Esophagus (tissue), 2 donors: ENCODE measurements around the gene MRFAP1. TPM values are rescaled to one million over a fixed set of nuclear protein-coding genes. Genes with fewer than 3 reads are reported as not detected.

ENCODE experiments used
- H3K27ac ChIP-seq, 2 donors: one replicate each; pipeline ENCODE4 v1.5.1; 2013; ENCODE audit warnings: low read depth in 2 of 2, mild to moderate bottlenecking in 2 of 2, inconsistent platforms in 1 of 2, low read length in 1 of 2, moderate library complexity in 1 of 2
- H3K27me3 ChIP-seq, 2 donors: one replicate each; pipeline ENCODE4 v1.6.1; 2013; ENCODE audit warnings: low read length in 2 of 2, control low read depth in 1 of 2, mild to moderate bottlenecking in 1 of 2; ENCODE audit not compliant: insufficient read depth in 2 of 2, control insufficient read depth in 1 of 2
- H3K36me3 ChIP-seq, 2 donors: one replicate each; pipeline ENCODE4 v1.6.1; 2013; ENCODE audit warnings: low read length in 1 of 2; ENCODE audit not compliant: control insufficient read depth in 2 of 2, insufficient read depth in 2 of 2
- H3K4me1 ChIP-seq, 2 donors: one replicate each; pipeline ENCODE4 v1.6.1; 2013; ENCODE audit warnings: low read length in 1 of 2; ENCODE audit not compliant: control insufficient read depth in 2 of 2, insufficient read depth in 2 of 2
- H3K4me3 ChIP-seq, 2 donors: one replicate each; pipeline ENCODE4 v1.5.1; 2013; ENCODE audit warnings: low read length in 2 of 2, mild to moderate bottlenecking in 2 of 2, low read depth in 1 of 2, moderate library complexity in 1 of 2
- H3K9me3 ChIP-seq, 2 donors: one replicate each; pipeline ENCODE4 v1.6.1; 2013; ENCODE audit warnings: mild to moderate bottlenecking in 2 of 2, low read depth in 1 of 2, low read length in 1 of 2, moderate library complexity in 1 of 2; ENCODE audit not compliant: control insufficient read depth in 2 of 2, insufficient read depth in 1 of 2
- WGBS, 2 donors: extraction: QIAGEN DNeasy Blood & Tissue Kit; methylation state at CpG; one replicate each; pipeline ENCODE4 v1.1.7; 2013; 5-methylcytosine and 5-hydroxymethylcytosine counted together
- polyA plus RNA-seq, 2 donors: library from polyadenylated mRNA; stranded (reverse); fragments of 200-250 nt; gene quantifications; one replicate each; pipeline ENCODE4 v1.2.3, GENCODE V29; 2013
- donor health status: healthy with polysubstance abuse.
- donor health status: Bipolar disorder and iron deficiency.

The MRFAP1 gene
- polyA plus RNA-seq, 2 donors, result 138 to 236 TPM

DNA sequence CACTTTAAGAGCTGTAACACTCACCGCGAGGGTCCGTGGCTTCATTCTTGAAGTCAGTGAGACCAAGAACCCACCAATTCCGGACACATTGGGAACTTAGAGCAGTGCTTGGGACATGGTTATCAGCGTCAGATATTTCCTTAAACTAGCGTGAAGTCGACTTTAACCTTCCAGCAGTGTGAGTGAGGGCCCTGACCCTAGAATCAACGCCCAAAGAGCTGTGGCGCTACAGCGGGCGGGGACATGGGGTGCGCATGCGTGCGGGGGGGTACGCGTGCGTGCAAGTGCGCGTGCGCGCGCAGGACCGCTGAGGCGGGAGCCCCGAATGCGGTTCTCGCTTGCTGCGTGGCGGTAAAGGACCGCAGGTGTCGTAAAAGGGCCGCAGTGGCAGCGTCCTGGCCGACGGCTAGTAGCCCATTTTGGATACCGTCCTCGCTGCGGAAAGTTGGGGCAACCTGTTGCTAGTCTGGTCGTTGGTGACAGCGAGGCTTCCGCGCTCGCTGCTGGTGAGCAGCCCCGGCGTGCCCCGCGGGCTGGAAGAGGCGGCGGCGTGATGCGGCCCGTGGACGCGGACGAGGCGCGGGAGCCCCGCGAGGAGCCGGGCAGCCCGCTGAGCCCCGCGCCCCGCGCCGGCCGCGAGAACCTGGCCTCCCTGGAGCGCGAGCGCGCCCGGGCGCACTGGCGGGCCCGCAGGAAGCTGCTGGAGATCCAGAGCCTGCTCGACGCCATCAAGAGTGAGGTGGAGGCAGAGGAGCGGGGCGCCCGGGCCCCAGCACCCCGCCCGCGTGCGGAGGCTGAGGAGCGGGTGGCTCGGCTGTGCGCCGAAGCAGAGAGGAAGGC is 33.4 kb downstream of the MRFAP1 start:
- H3K4me3 ChIP-seq, result peak overlapping the region; percentile 67 to 75
- H3K27ac ChIP-seq, result peak overlapping the region; percentile 75 to 93
- H3K27me3 ChIP-seq, result no peaks in the 10 kb centered on the region
- no peaks in the 10 kb centered on the region for H3K9me3 ChIP-seq
- 1% methylated on average over 89 of the region's 89 CpGs for WGBS, 2 donors
- H3K36me3 ChIP-seq, result peaks cover 0 to 5% of the 10 kb centered on the region in 2 donors
- H3K4me1 ChIP-seq, result peaks cover 2 to 12% of the 10 kb centered on the region in 2 donors

DNA sequence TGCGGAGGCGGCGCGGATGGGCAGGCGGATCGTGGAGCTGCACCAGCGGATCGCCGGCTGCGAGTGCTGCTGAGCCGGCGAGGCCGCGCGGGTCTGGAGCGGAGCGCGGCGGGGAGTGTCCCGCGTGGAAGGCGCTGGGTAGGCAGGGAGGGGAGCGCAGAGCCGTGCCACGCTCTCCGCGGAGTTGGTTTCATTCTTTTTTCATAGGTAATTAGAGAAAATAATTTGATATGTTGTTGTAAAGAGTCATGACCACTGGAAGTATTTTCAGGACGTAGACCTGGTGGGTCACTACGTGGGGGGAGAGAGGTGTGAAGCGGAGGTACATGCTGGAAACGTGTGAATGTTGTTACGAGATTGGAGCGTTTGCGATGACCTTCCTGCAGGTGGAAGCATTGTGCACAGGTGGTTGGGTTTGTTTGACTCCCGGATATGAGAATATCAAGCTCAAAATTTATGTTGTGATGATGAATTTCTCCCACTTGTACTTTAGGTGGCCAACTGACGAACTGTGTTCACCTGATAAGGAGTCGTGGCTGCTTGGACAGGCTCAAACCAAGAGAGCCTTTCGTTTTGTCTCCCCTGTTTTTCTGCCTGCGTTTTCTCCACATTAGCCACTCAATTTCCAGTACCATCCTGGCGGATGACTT is 34.1 kb downstream of the MRFAP1 start:
- Histone ChIP-seq H3K4me3 (peak overlapping the region; percentile 67 to 75), H3K27ac (peak overlapping the region; percentile 75 to 93)
- WGBS, 2 donors, result 4% methylated on average over 40 of the region's 40 CpGs

DNA sequence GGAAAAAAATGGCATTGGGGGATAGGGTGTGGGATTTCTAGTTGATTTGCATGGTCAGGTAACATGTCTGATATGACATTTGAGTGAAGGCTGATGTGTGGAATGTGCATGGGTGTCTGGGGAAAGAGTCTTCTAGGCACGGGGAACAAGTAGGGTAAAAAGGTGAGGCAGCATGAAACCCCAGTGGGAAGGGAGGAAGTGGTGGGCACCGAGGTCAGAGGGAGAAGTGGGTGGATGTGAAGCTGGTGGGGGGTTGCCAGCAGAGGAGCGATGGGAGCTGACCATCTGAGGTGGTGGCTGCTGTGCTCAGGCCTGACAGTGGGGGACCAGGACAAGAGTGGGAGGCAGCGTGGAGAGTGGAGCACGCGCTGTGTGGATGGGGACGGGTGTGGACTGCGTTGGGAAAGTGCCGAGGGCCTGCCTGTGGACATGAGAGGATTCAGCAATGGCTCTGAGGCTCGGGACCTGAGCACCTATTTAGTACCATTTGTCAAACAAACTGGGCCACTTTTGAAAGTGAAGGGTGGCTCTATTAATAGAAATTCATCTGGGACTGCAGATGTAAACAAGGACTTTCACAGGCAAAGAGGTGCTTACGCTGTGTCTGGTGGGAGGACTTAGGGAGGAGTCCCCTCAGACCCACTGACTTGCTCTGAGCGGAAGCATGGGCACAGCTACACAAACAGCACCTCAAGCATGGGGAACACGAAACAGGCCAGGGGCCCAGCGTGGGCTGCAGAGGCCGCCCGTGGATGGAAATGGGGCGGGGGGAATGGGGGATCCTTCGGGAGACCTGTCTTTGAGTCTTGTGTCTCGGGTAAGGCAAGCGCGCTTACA is 36.5 kb downstream of the MRFAP1 start:
- Histone ChIP-seq H3K4me3 (no peak overlapping the region), H3K27ac (no peak overlapping the region), H3K4me1 (peaks cover 6 to 12% of the 10 kb centered on the region in 2 donors), H3K27me3 (no peaks in the 10 kb centered on the region), H3K9me3 (peaks cover 0 to 3% of the 10 kb centered on the region in 2 donors), H3K36me3 (peaks cover 0 to 9% of the 10 kb centered on the region in 2 donors)
- WGBS, 2 donors, result 84 to 86% methylated on average over 21 of the region's 21 CpGs

More for the DNA sequence above, 34.1 kb downstream of the MRFAP1 start:
- Histone ChIP-seq H3K9me3 (no peaks in the 10 kb centered on the region), H3K36me3 (peaks cover 0 to 5% of the 10 kb centered on the region in 2 donors), H3K4me1 (peaks cover 2 to 12% of the 10 kb centered on the region in 2 donors), H3K27me3 (no peaks in the 10 kb centered on the region)

DNA sequence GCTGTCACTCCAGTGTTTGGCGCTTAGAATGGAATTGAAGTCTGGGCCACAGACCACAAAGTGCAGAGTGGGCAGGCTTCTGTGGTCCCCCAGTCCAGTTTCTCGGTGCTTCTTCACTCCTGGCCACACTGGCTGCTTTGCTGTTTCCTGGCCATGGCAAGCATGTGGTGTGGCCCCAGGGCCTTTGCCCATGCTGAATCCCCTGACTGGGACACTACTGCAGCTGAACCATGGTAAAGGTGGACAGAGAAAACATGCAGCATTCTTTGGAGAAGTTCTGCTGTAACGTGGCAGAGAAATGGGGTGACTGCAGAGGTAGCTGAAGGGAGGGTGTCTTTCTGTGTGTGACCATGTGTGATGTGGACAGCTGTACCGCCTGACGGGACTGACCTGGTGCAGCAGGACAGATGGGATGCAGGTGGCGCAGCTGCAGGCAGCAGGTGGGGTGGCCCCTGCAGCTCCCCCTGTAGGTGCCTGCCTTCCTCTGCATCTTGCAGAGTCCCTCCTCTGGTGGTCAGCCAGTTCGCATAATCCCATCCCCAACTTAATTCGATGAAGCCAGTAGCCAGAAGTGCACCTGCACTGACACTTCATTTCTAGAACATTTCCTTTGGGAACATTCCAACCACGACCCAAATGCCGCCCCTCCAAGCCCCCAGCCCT is 40.0 kb downstream of the MRFAP1 start:
- Histone ChIP-seq H3K27ac (no peak overlapping the region), H3K9me3 (peaks cover 0 to 3% of the 10 kb centered on the region in 2 donors), H3K4me3 (no peak overlapping the region), H3K36me3 (peaks cover 0 to 9% of the 10 kb centered on the region in 2 donors), H3K27me3 (no peaks in the 10 kb centered on the region), H3K4me1 (peaks cover 6 to 12% of the 10 kb centered on the region in 2 donors)
- 86 to 89% methylated on average over 9 to 10 of the region's 10 CpGs for WGBS, 2 donors

DNA sequence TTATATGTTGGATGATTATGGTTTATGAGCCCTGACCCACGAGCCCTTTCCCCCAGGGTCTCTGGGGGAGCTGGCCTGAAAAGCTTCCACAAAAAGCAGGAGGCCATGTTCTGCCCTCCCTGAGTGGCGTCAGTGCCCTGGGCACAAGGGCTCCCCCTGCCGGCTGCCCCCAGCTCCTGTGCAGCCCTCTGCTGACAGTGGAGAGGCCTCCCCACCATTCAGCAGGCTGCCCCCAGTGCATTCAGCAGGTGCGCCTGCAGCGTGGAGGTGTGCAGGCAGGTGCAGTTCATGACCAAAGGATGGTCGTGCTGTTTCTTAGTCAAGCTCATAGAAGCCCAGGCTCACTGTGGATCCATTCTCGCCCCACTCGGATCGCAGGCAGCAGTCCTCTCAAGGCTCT is 40.7 kb downstream of the MRFAP1 start:
- H3K9me3 ChIP-seq, result peaks cover 0 to 3% of the 10 kb centered on the region in 2 donors
- no peak overlapping the region for H3K4me3 ChIP-seq
- peaks cover 0 to 7% of the 10 kb centered on the region in 2 donors for H3K36me3 ChIP-seq
- H3K27me3 ChIP-seq, result no peaks in the 10 kb centered on the region
- WGBS, 2 donors, result 86 to 87% methylated on average over 9 of the region's 9 CpGs
- H3K4me1 ChIP-seq, result peaks cover 4 to 6% of the 10 kb centered on the region in 2 donors
- no peak overlapping the region for H3K27ac ChIP-seq

DNA sequence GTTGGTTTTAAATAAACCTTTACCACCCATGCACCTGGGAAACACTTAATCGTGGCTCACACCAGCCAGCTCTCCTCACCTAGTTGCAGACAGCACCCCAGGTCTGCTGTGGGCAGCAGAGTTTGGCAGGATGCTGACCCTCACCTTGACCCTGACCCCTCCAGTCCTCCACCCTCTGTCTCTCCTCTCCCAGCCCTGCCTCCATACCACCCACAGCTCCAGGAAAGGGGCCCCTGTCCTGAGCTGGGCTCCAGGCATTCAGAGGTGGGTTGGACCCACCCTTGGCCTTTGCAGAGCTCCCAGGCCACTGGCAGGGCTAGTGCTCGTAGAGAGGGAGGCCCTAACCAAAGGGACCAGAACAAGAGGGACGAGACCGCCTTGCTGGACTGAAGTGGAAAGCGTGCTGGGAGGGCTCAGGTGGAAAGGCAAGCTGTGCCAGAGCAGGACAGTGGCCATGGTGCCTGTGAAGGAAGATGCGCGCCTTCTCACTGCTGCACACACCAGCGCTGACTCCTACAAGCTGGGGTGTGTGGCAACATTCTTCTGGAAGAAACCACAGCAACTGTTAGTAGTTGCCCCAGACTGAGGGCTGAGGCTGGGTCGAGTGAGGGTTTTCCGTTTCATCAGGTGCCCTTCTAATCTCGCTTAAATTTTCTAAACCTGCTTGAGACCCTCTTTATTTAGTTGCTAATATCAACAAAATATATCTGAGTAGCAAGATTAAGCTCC is 42.5 kb downstream of the MRFAP1 start:
- whole genome bisulfite sequencing, 2 donors, result 76 to 83% methylated on average over 11 of the region's 11 CpGs
- Histone ChIP-seq H3K27me3 (no peaks in the 10 kb centered on the region), H3K27ac (no peak overlapping the region), H3K36me3 (peaks cover 0 to 4% of the 10 kb centered on the region in 2 donors), H3K4me3 (no peak overlapping the region), H3K4me1 (peaks cover 4% of the 10 kb centered on the region in 2 donors), H3K9me3 (peaks cover 0 to 3% of the 10 kb centered on the region in 2 donors)

DNA sequence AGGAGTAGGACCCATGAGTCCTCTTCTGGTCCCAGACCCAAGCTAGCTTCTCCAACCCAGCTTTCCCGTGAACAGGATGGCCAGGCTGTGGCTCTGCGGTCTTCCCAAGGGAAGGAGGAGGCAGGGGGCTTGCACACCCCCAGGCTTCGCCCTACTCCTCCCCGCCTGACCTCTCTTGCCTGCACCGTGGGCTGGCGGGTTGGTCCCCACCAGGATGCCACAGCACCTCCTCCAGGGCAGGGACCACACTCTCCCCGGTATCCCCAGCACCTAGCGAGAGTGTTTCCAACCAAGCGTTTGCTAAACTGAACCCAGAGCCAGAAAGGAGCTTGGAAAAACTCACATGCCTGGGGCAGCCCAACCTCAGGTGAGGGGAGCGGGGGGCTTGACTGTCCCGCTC is 44.2 kb downstream of the MRFAP1 start:
- peaks cover 0 to 3% of the 10 kb centered on the region in 2 donors for H3K9me3 ChIP-seq
- whole genome bisulfite sequencing, 2 donors, result 90 to 91% methylated on average over 11 of the region's 11 CpGs
- H3K4me3 ChIP-seq, result no peak overlapping the region
- H3K27me3 ChIP-seq, result no peaks in the 10 kb centered on the region
- H3K27ac ChIP-seq, result no peak overlapping the region
- H3K4me1 ChIP-seq, result peaks cover 10 to 13% of the 10 kb centered on the region in 2 donors
- H3K36me3 ChIP-seq, result peaks cover 0 to 4% of the 10 kb centered on the region in 2 donors

DNA sequence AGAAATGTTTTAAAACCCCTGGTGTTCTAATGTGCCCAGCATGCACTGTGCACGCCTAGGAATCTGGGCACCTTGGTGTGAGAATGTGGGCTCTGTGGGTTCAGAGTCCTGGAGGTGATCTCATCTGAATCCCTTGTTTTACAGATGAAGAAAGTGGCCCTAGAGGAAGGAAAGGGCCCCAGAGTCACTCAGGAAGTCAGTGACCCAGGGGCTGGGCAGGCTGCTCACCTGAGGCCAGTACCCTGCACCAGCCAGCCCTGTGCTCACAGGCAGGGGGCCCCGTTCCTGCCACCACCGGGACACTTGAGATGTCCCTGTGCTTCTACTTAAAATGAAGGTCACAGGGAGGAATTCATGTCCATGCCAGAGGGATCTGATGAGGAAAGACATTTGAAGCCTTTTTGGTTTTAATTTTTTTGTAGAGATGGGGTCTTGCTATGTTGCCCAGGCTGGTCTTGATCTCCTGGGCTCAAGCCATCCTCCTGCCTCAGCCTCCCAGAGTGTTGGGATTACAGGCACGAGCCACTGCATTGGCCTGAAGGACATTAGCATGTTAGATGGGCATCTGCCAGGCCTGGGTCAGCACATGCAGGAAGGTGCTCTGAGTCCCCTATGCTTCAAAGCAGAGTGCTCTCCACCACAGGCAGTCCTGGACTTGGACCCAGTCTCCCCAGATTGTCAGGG is 45.8 kb downstream of the MRFAP1 start:
- Histone ChIP-seq H3K4me3 (no peak overlapping the region), H3K9me3 (no peaks in the 10 kb centered on the region), H3K4me1 (peaks cover 6 to 21% of the 10 kb centered on the region in 2 donors), H3K27ac (no peak overlapping the region), H3K36me3 (peaks cover 0 to 2% of the 10 kb centered on the region in 2 donors), H3K27me3 (no peaks in the 10 kb centered on the region)
- WGBS, 2 donors, result 70 to 72% methylated on average over 4 of the region's 4 CpGs
